A673 (cell line): ENCODE data around the gene SCUBE3. TPM values are rescaled to one million over a fixed set of nuclear protein-coding genes. Genes with fewer than 3 reads are reported as not detected.

Experiments used
- BruUV-seq: library from RNA; stranded (reverse); fragments of 400-500 nt; replicated peaks from 2 replicates; lab custom pipeline; 2021; lab: Mats Ljungman, UMichigan
- CTCF ChIA-PET: fragments of 300-600 bp; sonication (Branson Sonifier 250); formaldehyde crosslinking; loops from one replicate; lab custom pipeline; 2022; ENCODE audit warnings: antibody characterized with exemption; lab: Charles Lee
- POLR2A ChIA-PET: fragments of 300-600 bp; sonication (Branson Sonifier 250); formaldehyde crosslinking; loops from one replicate; lab custom pipeline; 2022; ENCODE audit warnings: antibody characterized with exemption; ENCODE audit not compliant: low non-redundant PET; lab: Charles Lee
- DNase-seq: peaks from one replicate; pipeline ENCODE4 v3.0.0-alpha.2; 2015; ENCODE audit warnings: low spot score
- H3K27ac ChIP-seq: fragments of 200-600 bp; sonication (generic); 2 replicates; pipeline ENCODE4 v1.5.1; 2016; ENCODE audit warnings: mixed run types, low read depth, mild to moderate bottlenecking, mixed read lengths, antibody characterized with exemption, low read length; ENCODE audit not compliant: poor library complexity, severe bottlenecking
- H3K27me3 ChIP-seq: fragments of 200-600 bp; sonication (generic); replicated peaks from 2 replicates; pipeline ENCODE4 v1.6.1; 2017; ENCODE audit warnings: mixed run types, low read depth, mild to moderate bottlenecking, mixed read lengths, antibody characterized with exemption, low read length; ENCODE audit not compliant: insufficient read depth, poor library complexity
- H3K36me3 ChIP-seq: fragments of 200-600 bp; sonication (generic); 2 replicates; pipeline ENCODE4 v1.6.1; 2016; ENCODE audit warnings: mixed run types, mild to moderate bottlenecking, mixed read lengths, antibody characterized with exemption, low read length; ENCODE audit not compliant: insufficient read depth, poor library complexity, severe bottlenecking
- H3K4me1 ChIP-seq: fragments of 200-600 bp; sonication (generic); 2 replicates; pipeline ENCODE4 v1.6.1; 2017; ENCODE audit warnings: mixed run types, mild to moderate bottlenecking, mixed read lengths, antibody characterized with exemption, low read length; ENCODE audit not compliant: insufficient read depth, poor library complexity, severe bottlenecking
- H3K4me3 ChIP-seq: fragments of 200-600 bp; sonication (generic); 2 replicates; pipeline ENCODE4 v1.5.1; 2016; ENCODE audit warnings: low read depth, mixed run types, mild to moderate bottlenecking, mixed read lengths, low read length; ENCODE audit not compliant: poor library complexity, severe bottlenecking
- H3K9me3 ChIP-seq: fragments of 200-600 bp; sonication (generic); 2 replicates; pipeline ENCODE4 v1.6.1; 2016; ENCODE audit warnings: mixed run types, low read depth, mild to moderate bottlenecking, mixed read lengths, antibody characterized with exemption, low read length; ENCODE audit not compliant: poor library complexity, severe bottlenecking
- CTCF ChIP-seq: fragments of 300-800, 200-600 bp; sonication (generic); conservative IDR thresholded peaks from 2 replicates; pipeline ENCODE4 v1.5.1; 2017; ENCODE audit warnings: low read depth, mild to moderate bottlenecking, antibody characterized with exemption, low read length, moderate library complexity, mixed read lengths
- EZH2 ChIP-seq: fragments of 200-600 bp; sonication (generic); IDR thresholded peaks from 2 replicates; pipeline ENCODE4 v1.6.1; 2017; ENCODE audit warnings: borderline replicate concordance, low read depth, mild to moderate bottlenecking, mixed read lengths, antibody characterized with exemption, low read length; ENCODE audit not compliant: poor library complexity, severe bottlenecking
- intact Hi-C: fragments of 100-400 bp; cut with micrococcal nuclease; formaldehyde crosslinking; loops from one replicate; pipeline ENCODE4 v1.10.0; 2022; ENCODE audit not compliant: unreplicated experiment
- total RNA-seq: library from RNA; stranded (reverse); gene quantifications from 2 replicates; pipeline ENCODE4 v1.2.3, GENCODE V29; 2021

Gene SCUBE3
- total RNA-seq, 1 experiment from 2014 or later, result 0.04 TPM

GRCh38 chr6:35293681-35294080, 79.9 kb downstream of the SCUBE3 start:
- TF ChIP-seq CTCF, result no peak
- TF ChIP-seq EZH2, result no peak
- intact Hi-C loops, result loop anchor here (1.0 kb wide), 1 partner anchor 156 kb away; no protein-coding TSS in a partner anchor
- ChIA-PET POLR2A (no interaction called here), CTCF (interaction anchor here (0.8 to 1.0 kb wide), 2 partner anchors 25 to 155 kb away, joined by 3 read pairs; no protein-coding TSS in a partner anchor)
- no TSS peak for BruUV-seq
- Histone ChIP-seq H3K9me3 (no peaks in the 10 kb centered on the region), H3K36me3 (peaks cover 16% of the 10 kb centered on the region), H3K27ac (no peak overlapping the region), H3K4me1 (no peaks in the 10 kb centered on the region), H3K4me3 (no peak overlapping the region), H3K27me3 (no peaks in the 10 kb centered on the region)
- no peak for DNase-seq

GRCh38 chr6:35294308-35294945, 80.7 kb downstream of the SCUBE3 start:
- Histone ChIP-seq H3K9me3 (no peaks in the 10 kb centered on the region), H3K4me3 (no peak overlapping the region), H3K4me1 (no peaks in the 10 kb centered on the region), H3K36me3 (peaks cover 16% of the 10 kb centered on the region), H3K27me3 (no peaks in the 10 kb centered on the region), H3K27ac (no peak overlapping the region)
- BruUV-seq, result no TSS peak
- intact Hi-C loops, result loop anchor here (1.0 kb wide), 1 partner anchor 155 kb away; no protein-coding TSS in a partner anchor
- DNase-seq, result peak; percentile 48
- ChIA-PET POLR2A (no interaction called here), CTCF (interaction anchor here (1.0 kb wide), 1 partner anchor 155 kb away, joined by 3 read pairs; no protein-coding TSS in a partner anchor)
- TF ChIP-seq EZH2 (no peak), CTCF (peak; percentile 78)

- H3K9me3 ChIP-seq, result no peaks in the 10 kb centered on the region
- H3K4me1 ChIP-seq, result no peaks in the 10 kb centered on the region
- no peaks in the 10 kb centered on the region for H3K27me3 ChIP-seq
- no peak overlapping the region for H3K27ac ChIP-seq
- no peak overlapping the region for H3K4me3 ChIP-seq
- ChIA-PET CTCF (interaction anchor here (0.7 kb wide), 1 partner anchor 54 kb away, joined by 3 read pairs; no protein-coding TSS in a partner anchor), POLR2A (no interaction called here)
- DNase-seq, result no peak
- intact Hi-C loops, result no loop called here
- H3K36me3 ChIP-seq, result peaks cover 16% of the 10 kb centered on the region
- TF ChIP-seq CTCF, result no peak
- no peak for TF ChIP-seq EZH2
- no TSS peak for BruUV-seq
Measured at GRCh38 chr6:35295036-35295435, 81.3 kb downstream of the SCUBE3 start.
